NCI-H2107 treated with DMSO at 0.1 percent for 48 hours (cell line): ENCODE measurements around the gene ACR.

Experiments
- DNase-seq: peaks from one replicate; lab custom pipeline; 2025; ENCODE audit not compliant: unreplicated experiment; lab: John Stamatoyannopoulos, UW

Gene ACR

DNA sequence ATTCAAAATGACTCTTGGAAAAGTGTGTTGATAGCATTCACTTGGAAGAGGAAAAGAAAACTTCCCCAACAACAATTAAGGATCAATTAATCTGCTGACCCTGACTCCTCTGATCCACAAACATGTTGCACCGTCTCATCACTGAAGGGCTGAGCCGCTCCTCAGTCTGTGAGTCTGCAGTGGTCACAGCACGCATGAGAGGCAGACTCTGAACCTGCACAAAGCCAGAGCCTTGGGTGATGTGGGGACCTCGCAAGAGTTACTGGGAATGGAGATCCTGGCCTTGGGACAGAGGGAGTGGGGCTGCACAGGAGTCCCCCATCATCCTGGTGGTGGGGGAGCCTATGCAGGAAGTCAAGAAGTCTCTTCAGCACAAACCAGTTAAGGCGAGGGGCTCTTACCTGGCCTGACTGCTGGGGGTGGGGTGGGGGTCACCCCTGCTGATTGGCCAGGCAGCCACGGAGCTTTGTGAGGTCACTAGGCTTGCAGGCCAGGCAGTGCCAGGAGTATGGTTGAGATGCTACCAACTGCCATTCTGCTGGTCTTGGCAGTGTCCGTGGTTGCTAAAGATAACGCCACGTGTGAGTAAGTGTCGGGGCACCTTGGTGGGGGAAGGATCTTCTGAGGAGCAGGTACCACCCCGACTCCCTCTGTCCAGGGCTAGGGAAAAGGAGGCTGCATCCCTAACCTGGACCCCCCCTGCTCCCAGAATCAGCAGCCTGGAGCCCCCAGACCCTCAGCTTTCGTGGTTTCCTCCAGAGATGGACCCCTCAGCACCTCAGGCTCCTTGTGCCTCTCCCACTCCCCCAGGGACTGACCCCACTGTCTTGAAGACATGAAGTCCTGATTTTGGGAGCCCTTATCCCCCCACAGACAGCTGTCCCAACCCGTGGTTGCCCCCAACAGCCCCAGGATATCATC is at the start of gene ACR:
ACR (plus strand) TSS at position 477 of the 921 bp plus-strand sequence; CDS start at position 509, 32 bp downstream.
- no peak for DNase-seq

DNA sequence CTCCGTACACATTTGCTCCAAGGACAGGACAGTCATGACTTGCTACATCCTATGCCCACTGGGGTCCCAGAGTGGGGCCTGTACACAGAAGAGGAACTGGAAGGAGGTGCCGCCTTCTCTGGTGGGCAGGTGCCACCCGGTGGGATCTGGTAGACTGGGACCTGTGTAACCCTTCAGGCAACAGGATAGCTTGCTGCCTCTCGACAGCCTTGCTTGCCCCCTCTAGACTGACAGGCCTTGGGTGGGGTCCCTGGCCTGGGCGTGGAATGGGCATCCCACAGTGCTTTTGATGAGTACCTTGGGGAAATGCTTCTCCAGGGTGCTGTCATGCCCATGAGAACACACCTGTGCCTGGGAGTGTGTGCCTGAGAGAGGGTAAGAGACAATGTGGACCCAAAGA is 49.6 kb upstream of the ACR start:
- DNase-seq = no peak

GRCh38 chr22:50691521-50691920 is 46.5 kb upstream of the ACR start:
- DNase-seq = no peak

DNA sequence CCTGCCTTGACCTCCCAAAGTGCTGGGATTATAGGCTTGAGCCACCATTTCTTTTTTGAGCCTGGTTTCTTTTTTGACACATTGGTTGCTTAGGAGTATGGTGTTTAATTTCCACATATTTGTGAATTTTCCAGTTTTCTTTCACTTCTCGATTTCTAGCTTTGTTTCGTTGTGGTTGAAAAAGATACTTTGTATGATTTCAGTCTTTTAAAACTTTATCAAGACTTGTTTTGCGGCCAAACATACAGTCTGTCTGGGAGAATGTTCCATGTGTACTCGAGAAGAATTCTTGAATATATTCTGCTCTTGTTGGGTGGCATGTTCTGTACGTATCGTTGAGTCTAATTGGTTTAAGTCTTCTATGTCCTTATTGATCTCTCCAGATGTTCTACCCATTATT is 44.5 kb upstream of the ACR start:
- DNase-seq = no peak

GRCh38 chr22:50694099-50694605 is 43.9 kb upstream of the ACR start:
- no peak for DNase-seq

- DNase-seq = no peak
These were observed 43.1 kb upstream of the ACR start for GRCh38 chr22:50694766-50695420.

DNA sequence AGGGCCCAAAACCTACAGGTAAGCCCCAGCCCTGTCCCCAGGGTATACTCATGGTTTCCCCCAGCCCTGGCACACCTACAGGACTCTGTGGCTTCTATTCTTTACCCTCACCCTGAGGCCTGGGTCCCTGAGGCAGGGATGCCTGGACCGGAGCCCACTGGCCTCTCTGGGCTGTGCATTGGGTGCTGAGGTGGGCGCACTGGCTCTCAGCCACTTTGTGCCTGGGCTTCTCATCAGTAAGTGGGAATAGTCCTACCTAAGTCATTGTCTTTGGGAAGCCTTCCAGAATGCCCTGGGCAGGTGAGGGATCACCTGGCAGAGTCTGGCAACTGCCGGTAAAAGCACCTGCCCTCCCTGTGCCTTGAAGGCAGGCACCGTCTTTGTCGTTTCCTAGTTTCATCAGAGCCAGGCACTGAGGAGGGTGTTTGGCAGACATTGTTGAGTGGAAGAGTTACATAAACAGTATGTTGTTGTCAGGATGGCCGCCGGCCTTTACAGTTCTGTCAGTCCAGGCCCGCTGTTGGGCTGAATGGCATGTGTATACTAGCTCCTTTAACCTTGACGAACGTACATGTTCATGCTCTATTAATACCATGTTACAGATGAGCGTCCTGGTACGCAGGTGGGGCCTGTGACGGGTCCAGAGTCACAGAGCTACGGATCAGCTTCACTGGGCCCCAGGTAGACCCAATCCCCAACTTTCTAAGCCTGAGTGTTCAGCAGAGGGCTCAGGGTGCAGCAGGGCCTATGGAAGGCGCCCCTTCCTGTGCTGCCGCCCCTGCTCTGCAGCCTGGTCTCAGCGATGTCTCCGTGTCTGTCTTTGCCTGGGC is 42.4 kb upstream of the ACR start:
- peak; percentile 6 for DNase-seq

GRCh38 chr22:50696251-50696798 is 41.7 kb upstream of the ACR start:
- DNase-seq = no peak

- no peak for DNase-seq
These were observed 41.0 kb upstream of the ACR start for GRCh38 chr22:50696799-50697561.

GRCh38 chr22:50697667-50698506 is 40.1 kb upstream of the ACR start:
- no peak for DNase-seq

DNA sequence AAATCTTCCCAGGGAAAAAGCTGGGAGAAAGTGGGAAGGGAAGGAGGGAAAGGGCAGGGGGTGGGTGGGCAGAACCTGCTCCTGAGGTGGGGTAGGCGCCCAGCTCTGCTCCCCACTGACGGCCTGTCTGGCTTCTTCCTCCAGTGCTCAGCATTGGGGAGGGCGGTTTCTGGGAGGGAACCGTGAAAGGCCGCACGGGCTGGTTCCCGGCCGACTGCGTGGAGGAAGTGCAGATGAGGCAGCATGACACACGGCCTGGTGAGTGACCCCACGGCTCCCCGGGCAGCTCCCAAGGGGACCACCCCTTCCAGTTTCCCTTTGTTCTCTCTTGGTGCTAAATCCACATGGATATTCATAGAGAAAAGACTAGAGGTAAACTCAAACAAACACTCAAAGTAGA is 39.5 kb upstream of the ACR start:
- DNase-seq = no peak

DNA sequence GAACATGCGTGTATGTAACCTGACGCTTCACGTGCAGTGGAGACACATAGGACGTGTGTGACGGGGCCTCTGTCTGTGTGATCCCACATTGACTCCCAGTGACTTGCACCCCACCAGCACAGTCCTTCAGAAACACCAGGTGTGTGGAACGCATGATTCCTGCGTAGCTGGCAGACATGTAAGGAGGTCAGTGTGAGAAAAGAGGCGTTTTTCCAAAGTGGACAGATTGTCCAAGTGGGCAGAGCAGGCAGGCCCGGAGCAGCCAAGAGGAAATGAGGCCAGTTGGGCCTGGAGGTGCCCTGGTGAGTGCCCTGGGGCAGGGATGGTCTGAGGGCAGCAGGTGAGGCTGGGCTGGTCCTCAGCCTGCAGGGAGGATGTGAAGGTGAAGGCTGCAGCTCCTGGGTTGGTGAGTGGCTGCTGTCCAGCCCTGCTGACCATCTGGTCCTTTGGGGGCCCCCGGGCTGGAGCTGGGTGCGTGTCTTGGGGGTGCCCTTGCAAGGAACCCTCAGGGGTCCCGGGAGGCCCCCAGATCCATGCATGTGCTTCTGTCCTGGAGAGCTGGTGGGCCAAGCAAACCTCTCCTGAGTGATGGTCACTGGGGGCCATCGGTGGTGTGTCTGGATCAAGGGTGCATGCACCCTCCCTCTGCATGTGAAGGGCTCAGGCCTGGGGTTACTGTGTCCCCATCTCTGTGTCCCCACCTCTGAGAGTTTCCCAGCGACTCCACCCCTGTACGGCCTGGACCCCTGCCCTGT is 38.8 kb upstream of the ACR start:
- no peak for DNase-seq

GRCh38 chr22:50699756-50700386 is 38.1 kb upstream of the ACR start:
- no peak for DNase-seq

DNA sequence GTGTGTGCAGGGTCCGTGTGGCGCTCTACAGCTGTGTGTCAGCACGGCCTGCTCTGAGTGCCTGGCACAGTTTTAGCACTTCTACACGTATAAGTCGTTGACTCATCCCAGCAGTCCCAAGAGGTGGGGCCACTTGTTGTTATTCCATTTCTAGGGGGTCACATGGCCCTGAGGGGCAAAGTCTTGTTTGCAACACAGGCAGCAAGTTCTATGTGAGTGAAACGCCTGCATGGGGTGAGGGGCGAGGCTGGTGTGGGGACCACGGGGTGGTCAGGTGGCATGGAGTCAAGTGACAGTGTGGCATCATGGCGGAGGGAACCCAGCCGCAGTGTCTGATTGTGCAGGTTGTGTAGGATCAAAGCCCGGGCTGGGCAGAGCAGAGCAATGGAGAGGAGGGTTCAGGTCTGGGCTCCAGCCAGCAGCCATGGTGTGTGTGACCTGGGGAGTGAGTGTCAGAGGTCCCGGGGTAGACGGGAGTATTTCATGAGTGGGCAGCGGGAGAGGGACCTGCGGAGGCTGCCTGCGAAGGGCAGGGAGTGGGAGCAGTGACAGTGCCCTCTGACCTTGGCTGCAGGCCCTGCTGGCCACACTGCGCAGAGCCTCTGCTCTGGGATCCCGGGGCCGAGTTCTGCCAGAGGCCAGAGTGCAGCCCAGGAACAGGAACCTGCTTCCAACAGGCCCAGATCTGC is 37.5 kb upstream of the ACR start:
- DNase-seq = no peak

GRCh38 chr22:50701076-50701419 is 37.0 kb upstream of the ACR start:
- DNase-seq = no peak

GRCh38 chr22:50701428-50702154 is 36.4 kb upstream of the ACR start:
- DNase-seq = no peak

GRCh38 chr22:50702261-50702671 is 35.7 kb upstream of the ACR start:
- DNase-seq = no peak
